ENCODE data around the gene CCL23.

CCL23 gene

DNA sequence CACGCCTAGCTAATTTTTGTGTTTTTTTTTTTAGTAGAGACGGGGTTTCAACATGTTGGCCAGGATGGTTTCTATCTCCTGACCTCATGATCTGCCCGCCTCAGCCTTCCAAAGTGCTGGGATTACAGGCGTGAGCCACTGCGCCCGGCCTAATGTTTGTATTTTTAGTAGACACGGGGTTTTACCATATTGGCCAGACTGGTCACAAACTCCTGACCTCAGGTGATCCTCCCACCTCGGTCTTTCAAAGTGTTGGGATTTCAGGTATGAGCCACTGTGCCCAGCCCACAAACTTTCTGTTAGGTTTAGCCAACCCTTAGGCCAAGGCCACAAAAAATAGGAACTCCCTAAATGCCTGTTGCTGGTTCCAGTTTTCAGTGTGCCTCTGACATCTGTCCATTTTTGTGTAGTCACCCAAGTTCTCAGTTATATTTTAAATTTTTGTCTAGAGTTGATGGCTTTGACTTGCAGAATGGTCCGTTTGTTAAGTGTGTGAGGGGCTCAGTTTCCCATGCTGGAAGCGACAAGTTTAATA is 49.2 kb downstream of the CCL23 start:
- DNase-seq: no peak

DNA sequence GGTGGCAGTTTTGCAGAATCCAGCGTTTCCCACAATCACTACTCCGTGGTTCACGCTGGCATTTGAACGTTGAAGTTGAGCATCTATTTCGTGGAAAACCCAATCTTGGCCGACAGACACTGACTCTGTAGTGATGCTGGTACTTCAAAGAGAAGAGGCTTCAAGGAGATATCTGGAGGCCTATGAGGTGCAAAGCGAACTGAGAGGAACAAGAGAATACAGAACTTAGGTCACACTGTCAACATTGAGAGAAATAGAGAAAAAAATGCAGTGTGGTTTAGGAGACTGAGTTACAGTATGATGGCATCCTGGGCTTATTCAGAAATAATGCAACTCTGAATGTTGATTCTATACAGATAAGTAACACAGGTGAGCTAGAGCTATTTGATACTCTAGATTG is 52.5 kb downstream of the CCL23 start:
- DNase-seq: no peak

DNA sequence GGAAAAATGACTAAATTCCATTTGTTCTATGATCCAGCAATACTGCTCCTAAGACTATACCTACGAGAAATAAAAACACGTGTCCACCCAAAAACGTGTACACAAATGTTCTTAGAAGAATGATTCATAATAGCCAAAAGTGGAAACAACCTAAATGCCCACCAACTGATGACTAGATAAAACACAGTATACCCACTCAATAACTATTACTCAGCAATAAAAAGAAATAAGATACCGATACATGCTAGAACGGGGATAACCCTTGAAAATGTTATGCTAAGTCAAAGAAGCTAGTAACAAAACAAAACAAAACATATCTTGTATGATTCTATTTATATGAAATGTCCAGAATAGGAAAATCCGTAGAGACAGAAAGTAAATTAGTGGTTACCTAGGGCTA is 54.1 kb downstream of the CCL23 start:
- DNase-seq: no peak

All from activated CD8-positive, alpha-beta memory T cell treated with anti-CD3 and anti-CD28 coated beads, Interleukin-2, amount 50 U/mL, for 4 hours (primary cell).